Left ventricle myocardium inferior (tissue), 1 donor: ENCODE measurements around the gene PRIMPOL. TPM values are rescaled to one million over a fixed set of nuclear protein-coding genes. Genes with fewer than 3 reads are reported as not detected.

Source experiments
- DNase-seq: peaks from one replicate; pipeline ENCODE4 v3.0.0-alpha.2; 2020
- H3K27ac ChIP-seq: fragments of 200-600 bp; replicated peaks from 2 replicates; pipeline ENCODE4 v1.8.0; 2021
- H3K27me3 ChIP-seq: fragments of 200-600 bp; 2 replicates; pipeline ENCODE4 v1.8.0; 2021; ENCODE audit warnings: low read depth
- H3K36me3 ChIP-seq: fragments of 200-600 bp; 2 replicates; pipeline ENCODE4 v1.8.0; 2021
- H3K4me1 ChIP-seq: fragments of 200-600 bp; 2 replicates; pipeline ENCODE4 v1.8.0; 2021
- H3K4me3 ChIP-seq: fragments of 200-600 bp; 2 replicates; pipeline ENCODE4 v1.8.0; 2021; ENCODE audit warnings: mild to moderate bottlenecking, moderate library complexity
- H3K9me3 ChIP-seq: fragments of 200-600 bp; replicated peaks from 2 replicates; pipeline ENCODE4 v1.8.0; 2021
- intact Hi-C: fragments of 100-400 bp; cut with micrococcal nuclease; formaldehyde crosslinking; loops from one replicate; pipeline ENCODE4 v1.11.0; 2022
- total RNA-seq: library from RNA; stranded (reverse); fragmentation: NEBNext Ultra II Directional; extraction: Animal tissue kit (Norgen Biotek cat#: 25700); gene quantifications from one replicate; pipeline ENCODE4 v1.2.1, GENCODE V29; 2021
- TF ChIP-seq, protein P1 (sequence below): fragments of 200-600 bp; IDR thresholded peaks from 2 replicates; pipeline ENCODE4 v1.8.0; 2021; ENCODE audit warnings: antibody characterized with exemption, mild to moderate bottlenecking, borderline replicate concordance
- donor health status: DM: no; HTN: yes; CAD: no; lungs with severe emphysema.

The PRIMPOL gene
- total RNA-seq, 1 donor from 2014 or later, result 10.6 TPM

DNA sequence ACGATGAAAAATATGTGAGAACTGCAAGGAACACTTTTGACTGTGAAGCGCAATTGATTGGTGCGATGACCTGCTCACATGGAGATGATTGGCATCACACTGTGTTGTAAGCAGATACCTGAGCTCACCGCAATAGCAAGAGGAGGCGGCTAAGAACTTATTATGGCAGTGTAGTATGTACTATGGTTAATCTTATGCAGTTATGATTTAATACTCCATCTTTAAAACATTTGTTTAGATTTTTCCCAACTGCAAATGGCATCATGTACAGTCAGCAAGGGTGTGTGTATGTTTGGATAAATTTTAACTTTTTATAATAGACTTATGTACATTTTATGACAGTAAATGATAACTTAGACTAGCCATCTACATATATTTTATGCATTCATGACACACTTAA lies 25.5 kb downstream of the PRIMPOL start:
- TF ChIP-seq, protein P1, sequence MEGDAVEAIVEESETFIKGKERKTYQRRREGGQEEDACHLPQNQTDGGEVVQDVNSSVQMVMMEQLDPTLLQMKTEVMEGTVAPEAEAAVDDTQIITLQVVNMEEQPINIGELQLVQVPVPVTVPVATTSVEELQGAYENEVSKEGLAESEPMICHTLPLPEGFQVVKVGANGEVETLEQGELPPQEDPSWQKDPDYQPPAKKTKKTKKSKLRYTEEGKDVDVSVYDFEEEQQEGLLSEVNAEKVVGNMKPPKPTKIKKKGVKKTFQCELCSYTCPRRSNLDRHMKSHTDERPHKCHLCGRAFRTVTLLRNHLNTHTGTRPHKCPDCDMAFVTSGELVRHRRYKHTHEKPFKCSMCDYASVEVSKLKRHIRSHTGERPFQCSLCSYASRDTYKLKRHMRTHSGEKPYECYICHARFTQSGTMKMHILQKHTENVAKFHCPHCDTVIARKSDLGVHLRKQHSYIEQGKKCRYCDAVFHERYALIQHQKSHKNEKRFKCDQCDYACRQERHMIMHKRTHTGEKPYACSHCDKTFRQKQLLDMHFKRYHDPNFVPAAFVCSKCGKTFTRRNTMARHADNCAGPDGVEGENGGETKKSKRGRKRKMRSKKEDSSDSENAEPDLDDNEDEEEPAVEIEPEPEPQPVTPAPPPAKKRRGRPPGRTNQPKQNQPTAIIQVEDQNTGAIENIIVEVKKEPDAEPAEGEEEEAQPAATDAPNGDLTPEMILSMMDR, result no peak

DNA sequence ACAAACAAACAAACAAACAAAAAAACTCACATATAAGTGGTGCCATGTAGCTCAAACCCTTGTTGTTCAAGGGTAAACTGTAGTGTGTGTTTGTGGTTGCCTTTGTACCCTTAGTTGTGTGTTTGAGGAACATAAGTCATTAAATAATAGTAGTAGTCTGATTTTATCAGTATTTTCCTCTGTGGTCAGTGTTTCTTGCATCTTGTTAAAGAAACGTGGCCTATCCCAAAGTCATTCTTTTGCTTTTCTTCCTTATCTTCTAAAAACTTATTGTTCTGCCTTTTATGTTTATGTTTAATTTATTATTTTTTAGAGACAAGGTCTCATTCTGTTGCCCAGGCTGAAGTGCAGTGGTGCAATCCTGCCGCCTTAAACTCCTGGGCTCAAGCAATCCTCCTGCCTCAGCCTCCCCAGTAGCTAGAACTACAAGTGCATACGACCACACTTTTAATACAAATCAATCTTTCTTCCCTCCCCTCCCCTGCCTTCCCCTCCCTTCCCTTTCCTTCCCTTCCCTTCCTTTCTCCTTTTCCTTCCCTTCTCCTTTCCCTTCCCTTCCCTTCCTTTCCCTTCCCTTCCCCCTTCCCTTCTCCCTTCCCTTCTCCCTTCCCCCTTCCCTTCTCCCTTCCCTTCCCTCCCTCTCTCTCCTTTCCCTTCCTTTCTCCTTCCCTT lies 26.4 kb downstream of the PRIMPOL start:
- Histone ChIP-seq H3K36me3 (peaks cover 63% of the 10 kb centered on the region), H3K9me3 (no peaks in the 10 kb centered on the region), H3K4me3 (no peak overlapping the region), H3K4me1 (peaks cover 4% of the 10 kb centered on the region), H3K27ac (no peak overlapping the region), H3K27me3 (no peaks in the 10 kb centered on the region)
- TF ChIP-seq, protein P1, result no peak
- intact Hi-C loops, result no loop called here
- no peak for DNase-seq

More for the DNA sequence above, 25.5 kb downstream of the PRIMPOL start:
- Histone ChIP-seq H3K27ac (no peak overlapping the region), H3K9me3 (no peaks in the 10 kb centered on the region), H3K4me3 (no peak overlapping the region), H3K36me3 (peaks cover 68% of the 10 kb centered on the region), H3K4me1 (no peaks in the 10 kb centered on the region), H3K27me3 (no peaks in the 10 kb centered on the region)
- no peak for DNase-seq
- intact Hi-C loops, result no loop called here

DNA sequence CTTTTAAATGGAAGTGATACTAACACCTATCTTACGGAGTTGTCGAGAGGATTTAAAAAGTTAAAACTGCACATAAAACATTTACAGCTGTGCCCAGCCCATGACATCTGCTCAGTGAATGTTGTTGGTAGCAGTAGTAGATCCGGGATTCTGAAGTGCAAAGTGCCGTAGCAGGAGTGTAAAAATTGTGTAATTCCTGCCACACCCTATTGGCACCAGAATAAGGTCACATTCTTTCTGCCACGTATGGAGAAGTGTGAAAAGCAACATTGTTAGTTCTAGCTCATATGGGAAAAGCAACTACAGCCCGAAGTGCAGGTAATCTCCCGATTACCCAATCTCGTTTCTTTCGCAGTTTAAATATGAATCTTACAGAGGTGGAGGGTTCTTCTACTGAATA lies 31.2 kb downstream of the PRIMPOL start:
- intact Hi-C loops, result no loop called here
- DNase-seq, result no peak
- H3K36me3 ChIP-seq, result peaks cover 31% of the 10 kb centered on the region
- no peak overlapping the region for H3K4me3 ChIP-seq
- no peak overlapping the region for H3K27ac ChIP-seq
- TF ChIP-seq, protein P1, result no peak
- H3K27me3 ChIP-seq, result no peaks in the 10 kb centered on the region
- H3K4me1 ChIP-seq, result peaks cover 12% of the 10 kb centered on the region
- H3K9me3 ChIP-seq, result no peaks in the 10 kb centered on the region

DNA sequence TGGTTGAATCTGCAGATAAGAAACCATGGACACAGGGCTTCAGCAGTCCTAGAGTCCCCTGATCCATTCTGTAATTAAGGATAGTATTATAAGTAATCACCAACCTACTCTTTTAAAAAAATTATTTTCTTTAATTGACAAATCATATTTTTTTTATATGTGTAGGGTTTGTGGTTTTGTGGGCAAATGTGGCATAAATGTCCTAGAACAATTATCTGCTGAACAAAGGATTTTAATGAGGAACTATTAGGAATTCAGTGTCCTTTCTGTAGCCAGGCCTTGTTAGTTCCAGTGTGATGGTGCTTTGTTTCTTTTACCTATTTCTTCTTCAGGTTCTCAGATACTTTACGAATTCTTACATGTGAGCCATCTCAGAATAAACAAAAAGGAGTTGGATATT lies 32.4 kb downstream of the PRIMPOL start:
- peaks cover 31% of the 10 kb centered on the region for H3K36me3 ChIP-seq
- intact Hi-C loops, result no loop called here
- H3K4me3 ChIP-seq, result no peak overlapping the region
- no peaks in the 10 kb centered on the region for H3K27me3 ChIP-seq
- peaks cover 12% of the 10 kb centered on the region for H3K4me1 ChIP-seq
- no peak overlapping the region for H3K27ac ChIP-seq
- H3K9me3 ChIP-seq, result no peaks in the 10 kb centered on the region
- no peak for DNase-seq
- TF ChIP-seq, protein P1, result no peak

DNA sequence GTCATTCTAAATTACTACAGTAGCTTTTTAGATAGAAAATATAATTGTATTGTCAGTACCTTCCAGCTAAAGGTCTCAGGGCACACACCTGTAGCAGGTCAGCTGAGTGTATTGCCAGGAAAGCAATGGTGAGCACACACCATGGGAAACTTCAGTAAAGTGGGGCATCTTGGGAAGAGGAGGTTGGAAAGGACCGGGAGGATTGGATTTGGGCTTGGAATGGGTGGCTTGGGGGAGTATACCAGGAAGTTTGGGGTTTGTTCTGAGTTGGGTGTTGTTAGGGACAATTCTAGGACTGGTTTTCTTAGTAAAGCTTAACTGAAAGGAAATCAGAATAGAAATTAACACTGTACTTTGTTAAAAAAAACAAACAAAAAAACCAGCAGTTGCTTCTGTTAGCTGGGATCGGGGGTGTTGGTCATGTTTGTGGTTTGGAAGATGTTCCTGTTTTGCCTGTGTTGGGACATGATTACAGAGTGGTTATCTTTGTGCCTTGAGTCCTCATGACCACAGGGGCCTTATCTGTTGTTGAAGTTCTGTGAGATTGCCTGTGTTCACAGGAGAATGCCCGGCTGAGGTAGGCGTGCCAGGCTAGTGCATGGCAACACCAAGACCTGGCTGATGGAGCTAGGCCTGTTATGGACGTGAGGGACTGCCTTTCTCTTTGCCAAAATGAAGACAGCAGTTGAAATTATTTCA lies 35.1 kb downstream of the PRIMPOL start:
- intact Hi-C loops, result no loop called here
- Histone ChIP-seq H3K4me1 (peaks cover 12% of the 10 kb centered on the region), H3K27ac (no peak overlapping the region), H3K36me3 (peaks cover 21% of the 10 kb centered on the region), H3K27me3 (no peaks in the 10 kb centered on the region), H3K4me3 (no peak overlapping the region), H3K9me3 (no peaks in the 10 kb centered on the region)
- TF ChIP-seq, protein P1, result no peak
- DNase-seq, result no peak
